Measurements from ENCODE around the gene RAPGEF1.

GRCh38 chr9:131666774-131667173, 73.1 kb downstream of the RAPGEF1 start:
- TF ChIP-seq POLR2A (IDR thresholded peaks at IDR 0.05; ENCODE audit: low read length) (no peak), CBX2 (IDR thresholded peaks at IDR 0.05; ENCODE audit: borderline replicate concordance, low read depth) (no peak), TP53 (CRISPR knock-in tag; IDR thresholded peaks at IDR 0.05) (no peak), RAD21 (conservative IDR thresholded peaks at IDR 0.05 in 1 of 2, IDR thresholded peaks at IDR 0.05 in 1 of 2) (no peak)
- TF ChIP-seq, protein P1, sequence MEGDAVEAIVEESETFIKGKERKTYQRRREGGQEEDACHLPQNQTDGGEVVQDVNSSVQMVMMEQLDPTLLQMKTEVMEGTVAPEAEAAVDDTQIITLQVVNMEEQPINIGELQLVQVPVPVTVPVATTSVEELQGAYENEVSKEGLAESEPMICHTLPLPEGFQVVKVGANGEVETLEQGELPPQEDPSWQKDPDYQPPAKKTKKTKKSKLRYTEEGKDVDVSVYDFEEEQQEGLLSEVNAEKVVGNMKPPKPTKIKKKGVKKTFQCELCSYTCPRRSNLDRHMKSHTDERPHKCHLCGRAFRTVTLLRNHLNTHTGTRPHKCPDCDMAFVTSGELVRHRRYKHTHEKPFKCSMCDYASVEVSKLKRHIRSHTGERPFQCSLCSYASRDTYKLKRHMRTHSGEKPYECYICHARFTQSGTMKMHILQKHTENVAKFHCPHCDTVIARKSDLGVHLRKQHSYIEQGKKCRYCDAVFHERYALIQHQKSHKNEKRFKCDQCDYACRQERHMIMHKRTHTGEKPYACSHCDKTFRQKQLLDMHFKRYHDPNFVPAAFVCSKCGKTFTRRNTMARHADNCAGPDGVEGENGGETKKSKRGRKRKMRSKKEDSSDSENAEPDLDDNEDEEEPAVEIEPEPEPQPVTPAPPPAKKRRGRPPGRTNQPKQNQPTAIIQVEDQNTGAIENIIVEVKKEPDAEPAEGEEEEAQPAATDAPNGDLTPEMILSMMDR (IDR thresholded peaks at IDR 0.05): no peak
